SJCRH30 (cell line): ENCODE results near the gene C2orf92. TPM values are rescaled to one million over a fixed set of nuclear protein-coding genes. Genes with fewer than 3 reads are reported as not detected.

Source experiments
- DNase-seq, 2 experiments: peaks; one replicate each; pipeline ENCODE4 v3.0.0-alpha.2; 2015 to 2020
- H3K27ac ChIP-seq: fragments of 250-450 bp; sonication (Bioruptor Pico); 2 replicates; pipeline ENCODE4 v1.5.1; 2020; ENCODE audit warnings: mild to moderate bottlenecking, moderate library complexity
- H3K27me3 ChIP-seq: fragments of 250-450 bp; sonication (Bioruptor Pico); 2 replicates; pipeline ENCODE4 v1.5.1; 2020; ENCODE audit warnings: mild to moderate bottlenecking, moderate library complexity
- H3K36me3 ChIP-seq: fragments of 250-450 bp; sonication (Bioruptor Pico); 2 replicates; pipeline ENCODE4 v1.5.1; 2020; ENCODE audit warnings: mild to moderate bottlenecking, moderate library complexity
- H3K4me1 ChIP-seq: fragments of 250-450 bp; sonication (Bioruptor Pico); 2 replicates; pipeline ENCODE4 v1.5.1; 2020; ENCODE audit warnings: mild to moderate bottlenecking, moderate library complexity
- H3K4me3 ChIP-seq: fragments of 250-450 bp; sonication (Bioruptor Pico); 2 replicates; pipeline ENCODE4 v1.5.1; 2020; ENCODE audit warnings: mild to moderate bottlenecking, moderate library complexity
- H3K9me3 ChIP-seq: fragments of 250-450 bp; sonication (Bioruptor Pico); replicated peaks from 2 replicates; pipeline ENCODE4 v1.5.1; 2020; ENCODE audit warnings: mild to moderate bottlenecking, moderate library complexity
- total RNA-seq: library from RNA; depleted of rRNA; stranded (reverse); fragments of >200 nt; shearing (Covaris generic); gene quantifications from 2 replicates; pipeline ENCODE4 v1.2.3, GENCODE V29; 2014; rRNA removed

C2orf92 gene
- total RNA-seq, 1 experiment from 2014 or later, result 1.3 TPM

- no peaks in the 10 kb centered on the region for H3K9me3 ChIP-seq
- H3K4me1 ChIP-seq, result peaks cover 4% of the 10 kb centered on the region; the same call in 1 of the 2 replicates
- DNase-seq, result no peak
- H3K36me3 ChIP-seq, result no peaks in the 10 kb centered on the region
- H3K27ac ChIP-seq, result no peak overlapping the region; the same call in 1 of the 2 replicates
- no peak overlapping the region for H3K4me3 ChIP-seq
- no peaks in the 10 kb centered on the region for H3K27me3 ChIP-seq
Measured at GRCh38 chr2:97741251-97741650, 71.7 kb downstream of the C2orf92 start.

DNA sequence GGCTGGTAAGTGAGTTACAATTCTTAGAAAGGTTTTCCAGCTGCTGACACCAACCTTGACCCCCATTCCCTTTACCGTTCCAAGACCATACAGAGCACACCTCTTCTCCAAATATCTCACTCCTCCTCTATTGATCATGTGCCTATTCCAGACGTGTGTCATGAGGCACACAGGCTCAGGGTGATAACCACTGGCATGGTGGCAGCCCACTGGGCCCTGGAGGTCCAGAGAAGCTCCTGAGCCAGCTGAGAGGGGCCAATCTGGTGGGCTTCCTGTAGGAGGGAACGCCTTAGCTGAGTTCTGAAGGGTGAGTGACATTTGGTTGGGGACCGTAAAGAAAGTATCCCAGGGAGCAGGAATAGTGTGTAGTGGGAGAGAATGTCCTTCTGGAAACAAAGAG is 72.2 kb downstream of the C2orf92 start:
- H3K4me1 ChIP-seq, result peaks cover 4% of the 10 kb centered on the region; the same call in 1 of the 2 replicates
- DNase-seq, result no peak
- no peaks in the 10 kb centered on the region for H3K9me3 ChIP-seq
- H3K36me3 ChIP-seq, result no peaks in the 10 kb centered on the region
- no peak overlapping the region for H3K4me3 ChIP-seq
- H3K27me3 ChIP-seq, result no peaks in the 10 kb centered on the region
- H3K27ac ChIP-seq, result no peak overlapping the region

DNA sequence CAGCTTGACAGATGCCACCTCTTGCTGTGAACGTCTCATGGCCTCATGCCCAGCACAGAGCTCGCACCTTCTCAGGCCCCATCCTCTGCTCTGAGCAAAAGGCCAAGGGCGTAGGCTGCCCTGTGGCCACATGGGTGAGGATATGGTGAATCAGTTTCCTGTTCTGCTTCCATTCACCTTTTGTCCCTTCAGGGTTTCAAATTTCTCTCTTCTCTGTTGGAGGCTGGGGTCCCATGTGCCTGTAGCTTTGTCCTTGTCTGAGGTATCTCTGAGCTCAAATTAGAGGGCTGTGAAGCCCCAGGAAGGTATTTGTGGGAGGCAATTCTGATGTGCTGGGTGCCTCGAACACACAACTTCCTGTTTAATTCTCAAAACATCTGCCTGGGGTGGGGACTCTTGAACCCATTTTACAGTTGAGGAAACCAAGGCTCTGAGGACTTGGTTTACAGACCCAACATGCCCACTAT is 72.9 kb downstream of the C2orf92 start:
- H3K9me3 ChIP-seq, result no peaks in the 10 kb centered on the region
- peaks cover 4% of the 10 kb centered on the region; the same call in 1 of the 2 replicates for H3K4me1 ChIP-seq
- no peak overlapping the region for H3K27ac ChIP-seq
- H3K4me3 ChIP-seq, result no peak overlapping the region
- no peak for DNase-seq
- H3K27me3 ChIP-seq, result no peaks in the 10 kb centered on the region
- no peaks in the 10 kb centered on the region for H3K36me3 ChIP-seq

DNA sequence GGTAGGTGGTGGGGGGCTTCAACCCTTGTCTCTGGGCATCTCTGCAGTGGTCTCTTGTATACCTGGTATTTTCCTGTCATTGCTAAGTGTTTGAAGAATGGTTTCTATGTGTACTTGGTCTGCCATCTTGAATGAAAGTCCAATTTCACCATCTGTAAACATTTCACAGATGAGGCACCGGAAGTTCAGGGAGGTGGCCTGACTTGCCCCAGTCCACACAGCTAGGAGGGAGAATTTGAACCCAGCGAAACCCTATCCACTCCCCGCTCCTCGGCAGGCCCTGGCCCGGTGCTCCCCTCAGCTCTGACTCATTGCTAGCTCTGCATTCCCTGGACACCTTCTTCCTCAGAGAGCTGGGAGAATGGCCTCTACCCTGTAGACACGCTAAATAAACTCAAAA is 74.4 kb downstream of the C2orf92 start:
- H3K36me3 ChIP-seq, result no peaks in the 10 kb centered on the region
- DNase-seq, result no peak
- H3K27ac ChIP-seq, result no peak overlapping the region
- no peaks in the 10 kb centered on the region for H3K9me3 ChIP-seq
- no peak overlapping the region for H3K4me3 ChIP-seq
- H3K27me3 ChIP-seq, result no peaks in the 10 kb centered on the region
- H3K4me1 ChIP-seq, result peaks cover 4% of the 10 kb centered on the region

GRCh38 chr2:97745474-97746174 is 76.1 kb downstream of the C2orf92 start:
- no peak for DNase-seq
- H3K4me1 ChIP-seq, result peaks cover 4% of the 10 kb centered on the region
- no peaks in the 10 kb centered on the region for H3K27me3 ChIP-seq
- no peaks in the 10 kb centered on the region for H3K9me3 ChIP-seq
- H3K27ac ChIP-seq, result no peak overlapping the region
- H3K4me3 ChIP-seq, result no peak overlapping the region
- H3K36me3 ChIP-seq, result no peaks in the 10 kb centered on the region

GRCh38 chr2:97747285-97747684 is 77.8 kb downstream of the C2orf92 start:
- Histone ChIP-seq H3K9me3 (no peaks in the 10 kb centered on the region), H3K36me3 (no peaks in the 10 kb centered on the region), H3K27me3 (no peaks in the 10 kb centered on the region), H3K4me1 (peaks cover 9% of the 10 kb centered on the region), H3K27ac (no peak overlapping the region), H3K4me3 (no peak overlapping the region)
- no peak for DNase-seq

DNA sequence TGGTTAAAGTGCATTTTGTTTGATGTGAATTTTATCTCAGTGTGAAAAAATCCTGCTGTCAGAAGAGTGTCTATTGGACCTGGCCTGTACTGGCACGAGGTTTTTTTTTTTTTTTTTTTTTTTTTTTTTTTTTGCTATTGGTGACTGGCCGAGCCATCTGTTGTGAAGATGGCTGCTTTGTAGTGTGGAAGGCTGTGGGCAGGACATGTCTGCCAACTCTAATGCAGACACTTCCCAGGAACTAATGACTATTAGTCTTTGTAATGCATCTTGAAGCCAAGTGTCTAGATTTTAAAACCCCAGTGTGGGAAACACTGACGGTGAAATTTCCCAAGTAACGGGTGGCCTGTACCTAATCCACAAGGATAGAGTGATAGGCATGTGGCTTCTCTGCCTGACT is 78.2 kb downstream of the C2orf92 start:
- H3K9me3 ChIP-seq, result no peaks in the 10 kb centered on the region
- no peak overlapping the region for H3K4me3 ChIP-seq
- no peaks in the 10 kb centered on the region for H3K27me3 ChIP-seq
- peak overlapping the region; percentile 4; the same call in 1 of the 2 replicates for H3K27ac ChIP-seq
- peak in 1 of 2 experiments; percentile 29 for DNase-seq
- H3K4me1 ChIP-seq, result peaks cover 11% of the 10 kb centered on the region
- no peaks in the 10 kb centered on the region for H3K36me3 ChIP-seq

- H3K4me1 ChIP-seq, result peaks cover 11% of the 10 kb centered on the region
- H3K9me3 ChIP-seq, result no peaks in the 10 kb centered on the region
- H3K27me3 ChIP-seq, result no peaks in the 10 kb centered on the region
- no peak for DNase-seq
- H3K4me3 ChIP-seq, result no peak overlapping the region
- no peak overlapping the region for H3K27ac ChIP-seq
- H3K36me3 ChIP-seq, result no peaks in the 10 kb centered on the region
Measured at GRCh38 chr2:97749581-97749980, 80.1 kb downstream of the C2orf92 start.

DNA sequence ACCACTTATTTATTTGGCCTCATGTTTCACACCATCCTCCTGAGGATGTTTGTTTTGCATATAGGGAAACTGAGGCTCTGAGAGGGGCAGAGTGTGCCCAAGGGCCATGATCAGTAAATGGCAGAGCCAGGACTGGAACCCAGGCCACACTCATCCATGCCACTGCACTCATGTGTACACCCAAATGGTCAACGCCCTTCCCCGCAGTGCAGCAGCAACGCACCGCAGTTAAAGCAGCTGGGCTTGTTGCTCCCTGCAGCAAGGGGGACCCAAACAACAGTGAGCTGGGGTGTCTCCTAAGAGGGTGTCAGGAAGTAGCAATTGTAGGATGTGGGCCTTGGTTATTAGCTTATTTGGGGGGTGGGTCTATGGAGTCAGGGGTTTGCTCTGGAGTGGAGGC is 80.5 kb downstream of the C2orf92 start:
- Histone ChIP-seq H3K27ac (no peak overlapping the region), H3K4me1 (peaks cover 11% of the 10 kb centered on the region), H3K4me3 (no peak overlapping the region), H3K36me3 (no peaks in the 10 kb centered on the region), H3K27me3 (no peaks in the 10 kb centered on the region), H3K9me3 (no peaks in the 10 kb centered on the region)
- no peak for DNase-seq

DNA sequence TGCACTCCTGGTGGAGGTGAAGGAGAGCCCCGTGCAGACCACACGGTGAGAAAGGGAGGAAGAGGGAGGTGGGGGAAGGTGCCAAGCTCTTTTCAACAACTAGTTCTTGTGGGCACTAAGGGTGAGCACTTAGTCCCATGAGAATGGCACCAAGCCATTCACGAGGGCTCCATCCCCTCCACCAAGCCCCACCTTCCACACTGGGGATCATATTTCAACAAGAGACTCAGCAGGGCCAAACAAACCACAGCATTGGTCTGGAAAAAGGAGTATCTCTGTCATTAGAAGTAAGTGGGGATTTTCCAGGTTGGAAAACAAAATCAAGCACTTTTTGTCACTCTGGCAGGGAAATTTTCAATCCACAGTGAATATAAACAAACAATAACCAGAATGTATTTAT is 82.2 kb downstream of the C2orf92 start:
- peaks cover 11% of the 10 kb centered on the region for H3K4me1 ChIP-seq
- 0 out of 2 replicates have a peak, but pooled peaks cover 7% of the 10 kb centered on the region for H3K36me3 ChIP-seq
- no peaks in the 10 kb centered on the region for H3K27me3 ChIP-seq
- H3K4me3 ChIP-seq, result no peak overlapping the region
- peak; percentile 28 to 56 for DNase-seq
- no peaks in the 10 kb centered on the region for H3K9me3 ChIP-seq
- H3K27ac ChIP-seq, result no peak overlapping the region

Other genes with a start within 250 kb of the C2orf92 start
- gene ANKRD36B, start 79.8 kb upstream of the C2orf92 start, total RNA-seq, result 22.7 and 27.3 TPM in 2 replicates
- gene COX5B, start 23.7 kb upstream of the C2orf92 start, total RNA-seq, result 283 and 314 TPM in 2 replicates
- gene ACTR1B, start 5.7 kb upstream of the C2orf92 start, total RNA-seq, result 25.7 and 31.6 TPM in 2 replicates
- 0.30 and 0.35 TPM in 2 replicates for gene ZAP70, start 43.9 kb downstream of the C2orf92 start, total RNA-seq